Large intestine (tissue), 3 donors: ENCODE data around the gene STX8. TPM values are rescaled to one million over a fixed set of nuclear protein-coding genes. Genes with fewer than 3 reads are reported as not detected.

Experiments
- DNase-seq, 2 donors: peaks; one replicate each; pipeline versions ENCODE4 v3.0.0 to v3.0.0-alpha.2; 2013
- H3K27ac ChIP-seq: one replicate; pipeline ENCODE4 v1.5.1; 2013; ENCODE audit warnings: low read length
- H3K27me3 ChIP-seq: 2 replicates; pipeline ENCODE4 v1.6.1; 2013; ENCODE audit warnings: low read length; ENCODE audit not compliant: control insufficient read depth, insufficient read depth
- H3K36me3 ChIP-seq: 2 replicates; pipeline ENCODE4 v1.6.1; 2013; ENCODE audit warnings: low read length; ENCODE audit not compliant: control insufficient read depth, insufficient read depth
- H3K4me1 ChIP-seq: one replicate; pipeline ENCODE4 v1.6.1; 2013; ENCODE audit warnings: low read length; ENCODE audit not compliant: control insufficient read depth, insufficient read depth
- H3K4me3 ChIP-seq: one replicate; pipeline ENCODE4 v1.5.1; 2013; ENCODE audit warnings: low read length
- H3K9me3 ChIP-seq: one replicate; pipeline ENCODE4 v1.6.1; 2013; ENCODE audit warnings: mild to moderate bottlenecking, low read depth, low read length, moderate library complexity; ENCODE audit not compliant: control insufficient read depth
- WGBS: methylation state at CpG from one replicate; pipeline ENCODE4 v1.1.5; 2013; ENCODE audit warnings: low lambda C conversion rate; ENCODE audit not compliant: insufficient coverage; 5-methylcytosine and 5-hydroxymethylcytosine counted together
- polyA plus RNA-seq: library from polyadenylated mRNA; unstranded; fragments of 120-200 nt; gene quantifications from one replicate; pipeline ENCODE4 v1.2.1, GENCODE V29; 2013

Gene STX8
- polyA plus RNA-seq, 1 donor, result 53.6 TPM

GRCh38 chr17:9313346-9313745 is 262.3 kb downstream of the STX8 start:
- H3K9me3 ChIP-seq, result no peaks in the 10 kb centered on the region
- no peaks in the 10 kb centered on the region for H3K27me3 ChIP-seq
- no peaks in the 10 kb centered on the region for H3K36me3 ChIP-seq
- WGBS, result no CpG with 5 or more reads among the region's 4 CpGs
- no peak overlapping the region for H3K27ac ChIP-seq
- no peak for DNase-seq
- no peak overlapping the region for H3K4me3 ChIP-seq
- H3K4me1 ChIP-seq, result no peaks in the 10 kb centered on the region

GRCh38 chr17:9309216-9309615 is 266.4 kb downstream of the STX8 start:
- Histone ChIP-seq H3K4me3 (no peak overlapping the region), H3K9me3 (no peaks in the 10 kb centered on the region), H3K36me3 (no peaks in the 10 kb centered on the region), H3K27ac (no peak overlapping the region), H3K4me1 (no peaks in the 10 kb centered on the region), H3K27me3 (no peaks in the 10 kb centered on the region)
- WGBS, result no CpG with 5 or more reads among the region's 6 CpGs
- no peak for DNase-seq

- no peaks in the 10 kb centered on the region for H3K4me1 ChIP-seq
These were observed 267.6 kb downstream of the STX8 start for GRCh38 chr17:9308069-9308468.

GRCh38 chr17:9307313-9307998 is 268.2 kb downstream of the STX8 start:
- no peaks in the 10 kb centered on the region for H3K4me1 ChIP-seq
- H3K36me3 ChIP-seq, result no peaks in the 10 kb centered on the region
- H3K27me3 ChIP-seq, result no peaks in the 10 kb centered on the region
- no peak overlapping the region for H3K4me3 ChIP-seq
- H3K9me3 ChIP-seq, result no peaks in the 10 kb centered on the region
- H3K27ac ChIP-seq, result no peak overlapping the region
- WGBS, result no CpG with 5 or more reads among the region's 7 CpGs
- no peak for DNase-seq

More at GRCh38 chr17:9308069-9308468, 267.6 kb downstream of the STX8 start:
- Histone ChIP-seq H3K27me3 (no peaks in the 10 kb centered on the region), H3K36me3 (no peaks in the 10 kb centered on the region), H3K27ac (no peak overlapping the region), H3K4me3 (no peak overlapping the region), H3K9me3 (no peaks in the 10 kb centered on the region)
- no CpG with 5 or more reads among the region's 6 CpGs for WGBS
- no peak for DNase-seq

GRCh38 chr17:9306086-9306485 is 269.5 kb downstream of the STX8 start:
- Histone ChIP-seq H3K4me3 (no peak overlapping the region), H3K9me3 (no peaks in the 10 kb centered on the region), H3K4me1 (no peaks in the 10 kb centered on the region), H3K27me3 (no peaks in the 10 kb centered on the region), H3K27ac (no peak overlapping the region), H3K36me3 (no peaks in the 10 kb centered on the region)
- WGBS, result 92% methylated on average over 5 of the region's 6 CpGs
- DNase-seq, result no peak

GRCh38 chr17:9299695-9300094 is 275.9 kb downstream of the STX8 start:
- Histone ChIP-seq H3K27ac (no peak overlapping the region), H3K36me3 (no peaks in the 10 kb centered on the region), H3K27me3 (no peaks in the 10 kb centered on the region), H3K4me1 (peaks cover 3% of the 10 kb centered on the region), H3K4me3 (no peak overlapping the region), H3K9me3 (no peaks in the 10 kb centered on the region)
- no peak for DNase-seq
- WGBS, result no CpG with 5 or more reads among the region's 7 CpGs

GRCh38 chr17:9298776-9299295 is 276.8 kb downstream of the STX8 start:
- DNase-seq, result no peak
- 92% methylated on average over 2 of the region's 5 CpGs for WGBS
- no peaks in the 10 kb centered on the region for H3K27me3 ChIP-seq
- peaks cover 5% of the 10 kb centered on the region for H3K4me1 ChIP-seq
- H3K4me3 ChIP-seq, result no peak overlapping the region
- H3K9me3 ChIP-seq, result no peaks in the 10 kb centered on the region
- H3K27ac ChIP-seq, result no peak overlapping the region
- no peaks in the 10 kb centered on the region for H3K36me3 ChIP-seq

GRCh38 chr17:9298135-9298534 is 277.5 kb downstream of the STX8 start:
- DNase-seq, result peak; percentile 61 to 83
- Histone ChIP-seq H3K27me3 (no peaks in the 10 kb centered on the region), H3K36me3 (no peaks in the 10 kb centered on the region), H3K4me1 (peaks cover 5% of the 10 kb centered on the region), H3K9me3 (no peaks in the 10 kb centered on the region), H3K4me3 (no peak overlapping the region), H3K27ac (no peak overlapping the region)
- WGBS, result 13% methylated on average over 1 of the region's 5 CpGs

GRCh38 chr17:9294661-9295210 is 280.9 kb downstream of the STX8 start:
- no peaks in the 10 kb centered on the region for H3K9me3 ChIP-seq
- H3K27ac ChIP-seq, result no peak overlapping the region
- H3K4me3 ChIP-seq, result no peak overlapping the region
- no CpG with 5 or more reads among the region's 4 CpGs for WGBS
- H3K36me3 ChIP-seq, result no peaks in the 10 kb centered on the region
- no peaks in the 10 kb centered on the region for H3K27me3 ChIP-seq
- no peak for DNase-seq
- H3K4me1 ChIP-seq, result peaks cover 9% of the 10 kb centered on the region

GRCh38 chr17:9292561-9292941 is 283.1 kb downstream of the STX8 start:
- H3K36me3 ChIP-seq, result no peaks in the 10 kb centered on the region
- WGBS, result no CpG with 5 or more reads among the region's 2 CpGs
- peaks cover 9% of the 10 kb centered on the region for H3K4me1 ChIP-seq
- H3K4me3 ChIP-seq, result no peak overlapping the region
- no peak for DNase-seq
- H3K27ac ChIP-seq, result no peak overlapping the region
- no peaks in the 10 kb centered on the region for H3K9me3 ChIP-seq
- H3K27me3 ChIP-seq, result no peaks in the 10 kb centered on the region
